Activated CD4-positive, alpha-beta T cell treated with anti-CD3 and anti-CD28 coated beads, Interleukin-2, Interleukin-4, amounts not matched to agents 100 ng/mL and 50 ng/mL, durations not matched to agents 16 hours and 8 hours (primary cell): Measurements from ENCODE around the gene PABPN1L.
A peak's percentile ranks its signal among the peaks of the same experiment; 100 is the strongest.

ENCODE experiments used
- DNase-seq: peaks from one replicate; pipeline ENCODE4 v3.0.0-alpha.2; 2020; ENCODE audit warnings: low spot score

The PABPN1L gene

GRCh38 chr16:88868974-88869672 is 2.7 kb upstream of the PABPN1L start:
- DNase-seq, result no peak

DNA sequence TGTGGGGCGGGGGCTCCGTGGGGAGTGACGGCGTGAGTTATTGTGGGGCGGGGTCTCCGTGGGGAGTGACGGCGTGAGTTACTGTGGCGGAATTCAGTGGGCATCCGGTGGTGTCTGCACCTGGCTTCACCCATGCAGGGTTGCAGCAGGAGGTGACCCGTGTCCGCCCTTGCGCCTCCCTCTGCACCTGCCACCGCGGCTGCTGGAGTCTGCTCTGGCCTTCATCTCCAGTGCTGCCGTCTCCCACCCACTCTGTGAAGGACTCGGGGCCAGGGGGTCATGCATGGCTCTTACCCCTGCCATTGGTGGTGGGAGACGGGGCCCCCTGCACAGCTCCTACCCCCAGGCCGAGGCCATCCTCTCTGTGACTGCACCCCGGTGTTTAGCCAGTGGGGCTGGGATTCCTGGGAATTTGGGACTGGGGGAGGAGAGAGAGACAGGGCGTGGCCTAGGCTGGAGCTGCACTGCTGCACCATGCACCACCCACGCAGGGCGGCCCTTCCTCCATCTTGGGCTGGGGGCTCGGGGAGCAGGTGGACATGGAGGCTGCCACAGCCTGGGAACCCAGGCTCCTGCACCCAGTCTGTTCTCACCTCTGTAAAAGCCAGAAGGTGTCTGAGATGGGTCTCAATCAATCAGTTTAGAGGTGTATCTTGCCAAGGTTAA is 1.3 kb upstream of the PABPN1L start:
- no peak for DNase-seq

- DNase-seq, result no peak
Observed at GRCh38 chr16:88865742-88866141, 718 bp downstream of the PABPN1L start.

- DNase-seq, result no peak
Observed at GRCh38 chr16:88865310-88865709, 1.1 kb downstream of the PABPN1L start.

DNA sequence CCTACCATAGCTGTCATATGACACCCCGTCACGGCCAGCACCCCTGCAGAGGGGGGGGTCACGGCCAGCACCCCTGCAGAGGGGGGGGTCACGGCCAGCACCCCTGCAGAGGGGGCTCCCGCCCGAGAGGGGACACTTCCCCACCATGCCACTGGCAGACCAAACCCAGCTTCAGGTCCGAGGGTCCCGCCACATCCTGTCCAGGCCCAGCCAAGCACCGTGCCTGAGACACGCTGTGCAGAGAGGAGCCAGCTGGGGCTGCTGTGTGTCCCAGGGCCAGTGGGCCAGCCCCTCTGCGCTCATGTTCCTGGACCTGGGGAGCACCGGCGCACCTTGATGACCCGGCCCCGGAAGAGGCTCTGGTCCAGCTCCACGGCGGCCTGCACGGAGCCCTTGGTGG is 1.9 kb downstream of the PABPN1L start:
- DNase-seq, result no peak

- no peak for DNase-seq
Observed at GRCh38 chr16:88864099-88864498, 2.4 kb downstream of the PABPN1L start.

- DNase-seq, result no peak
Observed at GRCh38 chr16:88863426-88863825, 3.0 kb downstream of the PABPN1L start.

GRCh38 chr16:88862968-88863367 is 3.5 kb downstream of the PABPN1L start:
- no peak for DNase-seq

DNA sequence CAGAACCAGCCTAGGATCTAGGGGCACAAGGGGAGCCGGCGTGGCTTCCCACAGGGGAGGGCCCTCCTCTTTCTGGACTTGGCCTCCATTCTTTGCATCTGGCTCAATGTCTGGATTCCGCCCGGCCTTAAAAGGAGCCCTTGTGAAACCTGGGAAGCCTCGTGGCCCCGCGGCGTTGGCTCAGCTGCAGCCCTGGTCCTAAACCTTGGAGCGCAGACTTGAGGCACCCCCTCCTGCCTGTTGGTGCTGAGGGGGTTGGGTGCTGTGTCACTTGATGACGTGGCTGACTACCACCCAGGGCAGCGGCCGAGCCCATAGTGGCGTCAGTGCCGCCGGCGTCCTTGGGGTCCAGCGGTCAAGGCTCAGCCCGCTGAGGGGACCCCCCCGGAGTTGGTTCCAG is 5.1 kb downstream of the PABPN1L start:
- no peak for DNase-seq

GRCh38 chr16:88859381-88860091 is 6.9 kb downstream of the PABPN1L start:
- DNase-seq, result no peak

DNA sequence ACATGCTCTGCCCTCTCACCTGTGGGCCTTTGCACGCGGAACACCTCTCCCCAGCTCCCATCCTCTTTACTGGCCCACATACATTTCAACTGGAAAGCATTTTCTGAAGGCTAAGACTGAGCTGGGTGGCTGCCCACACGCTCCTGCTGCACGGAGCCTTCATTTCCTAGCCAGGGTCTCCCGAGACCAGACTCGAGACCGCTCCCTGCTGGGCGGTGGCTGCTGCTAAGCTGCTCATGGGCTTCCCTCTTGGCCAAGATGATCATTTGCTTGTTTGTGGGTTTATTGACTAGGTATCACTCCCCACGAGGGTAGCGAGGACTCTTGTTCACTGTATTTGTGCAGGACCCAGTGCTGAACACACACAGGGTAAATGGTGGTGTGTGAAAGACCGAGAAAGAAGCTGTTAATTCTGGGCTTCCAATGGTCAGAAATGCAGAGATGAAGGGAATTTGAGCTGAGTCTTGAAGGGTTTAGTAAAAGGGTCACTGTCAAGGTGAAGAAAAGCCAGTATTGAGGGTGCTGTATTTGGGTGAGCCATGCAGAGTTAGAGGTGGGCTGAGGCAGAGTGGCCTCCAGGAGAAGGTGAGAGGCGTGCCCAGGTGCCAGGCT is 8.6 kb downstream of the PABPN1L start:
- DNase-seq, result peak; percentile 78

DNA sequence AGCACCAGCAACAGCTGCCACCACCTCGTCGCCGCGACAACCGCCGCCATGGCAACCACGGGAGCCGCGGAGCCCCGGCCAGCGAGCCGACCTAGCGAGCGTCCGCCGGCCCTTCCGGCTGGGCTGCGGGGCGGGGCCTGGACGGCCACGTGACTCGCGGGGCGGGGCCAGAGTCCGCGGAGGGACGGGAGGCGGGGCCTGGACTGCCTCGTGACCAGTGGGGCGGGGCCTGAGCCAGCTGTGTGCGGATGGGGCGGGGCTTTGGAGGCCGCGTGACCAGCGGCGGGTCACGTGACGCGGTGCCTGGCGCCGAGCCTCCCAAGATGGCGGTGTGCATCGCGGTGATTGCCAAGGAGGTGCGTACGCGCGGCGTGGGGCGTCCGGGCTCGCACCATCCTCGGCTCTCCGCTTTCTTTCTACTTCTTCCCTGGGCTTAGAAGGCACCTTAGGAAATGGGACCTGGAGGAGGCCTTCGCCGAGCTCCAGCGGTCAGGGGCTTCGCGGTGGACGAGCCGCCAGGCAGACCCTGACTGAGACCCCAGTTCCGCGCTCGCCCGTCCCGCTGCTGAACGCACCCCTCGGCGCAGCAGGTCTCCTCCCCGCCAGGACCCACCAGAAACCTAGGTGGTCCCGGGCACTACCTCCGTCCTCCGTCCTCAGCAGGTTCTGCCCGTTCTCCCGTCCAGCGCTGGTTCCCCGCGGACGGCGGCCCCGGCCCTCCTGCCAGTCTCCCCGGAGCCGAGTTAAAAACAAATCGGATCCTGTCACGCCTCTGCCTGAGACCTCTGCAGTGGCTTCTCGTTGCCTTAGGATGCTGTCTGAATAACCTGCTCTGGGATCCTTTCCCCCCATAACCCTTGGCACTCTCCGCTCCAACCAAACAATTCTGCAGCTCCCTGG is 9.4 kb downstream of the PABPN1L start, which contains the start of the genes GALNS and TRAPPC2L:
GALNS (minus strand) TSS at position 120 of the 900 bp plus-strand sequence; CDS start at position 50, 70 bp downstream.
TRAPPC2L (plus strand) TSS at position 300 of the 900 bp plus-strand sequence; CDS start at position 324, 24 bp downstream.
- peak; percentile 99 for DNase-seq

DNA sequence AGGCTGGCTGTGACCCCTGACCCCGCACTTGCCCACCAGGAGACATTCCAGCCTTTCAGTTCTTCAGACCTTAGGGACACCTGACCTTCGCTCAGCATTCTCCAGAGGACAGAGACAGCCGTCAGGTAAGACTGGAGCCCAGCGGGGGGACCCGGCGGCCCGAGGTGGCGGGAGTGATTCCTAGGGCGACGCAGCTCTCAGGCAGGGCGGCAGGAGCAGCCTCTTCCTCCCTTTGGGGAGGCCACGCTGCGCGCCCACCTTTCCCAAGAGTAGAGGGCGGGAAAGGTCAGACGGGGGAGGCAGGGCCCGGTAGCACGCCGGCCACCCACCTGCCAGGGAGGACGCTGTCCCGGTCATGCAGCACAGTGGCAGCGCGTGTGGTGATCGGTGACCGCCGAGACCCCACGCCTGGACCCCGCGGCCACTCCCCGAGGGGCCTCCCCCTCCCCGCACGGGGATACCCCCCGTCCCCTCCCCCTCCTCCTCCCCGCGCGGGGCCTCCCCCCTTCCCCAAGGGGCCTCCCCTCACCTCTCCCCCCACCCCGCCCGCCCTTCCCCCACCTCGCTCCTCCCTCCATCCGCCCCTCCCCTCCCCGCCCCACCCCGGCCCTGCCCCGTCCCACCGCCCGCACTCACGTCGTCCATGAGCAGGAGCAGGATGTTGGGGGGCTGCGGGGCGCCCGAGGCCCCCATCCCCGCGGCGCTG is 10.2 kb downstream of the PABPN1L start:
- no peak for DNase-seq

- DNase-seq, result no peak
Observed at GRCh38 chr16:88855736-88856121, 10.7 kb downstream of the PABPN1L start.

DNA sequence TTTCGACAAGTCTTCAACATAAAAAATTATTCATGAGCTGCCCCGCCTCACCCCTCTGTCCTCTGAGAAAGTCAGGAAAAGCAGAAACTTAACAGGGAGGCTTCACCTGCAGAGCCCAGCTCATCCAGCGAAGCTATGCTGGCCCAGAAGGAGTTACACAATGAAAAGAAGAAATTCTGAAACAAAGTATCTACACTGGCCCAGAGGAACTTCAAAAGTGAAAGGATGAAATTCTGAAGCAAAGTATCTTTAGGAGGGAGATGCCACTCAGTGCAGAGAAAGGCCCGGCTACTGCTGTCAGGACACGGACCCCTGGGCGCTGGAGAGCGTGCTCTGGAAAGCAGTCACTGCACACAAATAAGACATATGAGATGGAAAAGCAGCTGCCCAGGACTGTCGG is 11.3 kb downstream of the PABPN1L start:
- no peak for DNase-seq

DNA sequence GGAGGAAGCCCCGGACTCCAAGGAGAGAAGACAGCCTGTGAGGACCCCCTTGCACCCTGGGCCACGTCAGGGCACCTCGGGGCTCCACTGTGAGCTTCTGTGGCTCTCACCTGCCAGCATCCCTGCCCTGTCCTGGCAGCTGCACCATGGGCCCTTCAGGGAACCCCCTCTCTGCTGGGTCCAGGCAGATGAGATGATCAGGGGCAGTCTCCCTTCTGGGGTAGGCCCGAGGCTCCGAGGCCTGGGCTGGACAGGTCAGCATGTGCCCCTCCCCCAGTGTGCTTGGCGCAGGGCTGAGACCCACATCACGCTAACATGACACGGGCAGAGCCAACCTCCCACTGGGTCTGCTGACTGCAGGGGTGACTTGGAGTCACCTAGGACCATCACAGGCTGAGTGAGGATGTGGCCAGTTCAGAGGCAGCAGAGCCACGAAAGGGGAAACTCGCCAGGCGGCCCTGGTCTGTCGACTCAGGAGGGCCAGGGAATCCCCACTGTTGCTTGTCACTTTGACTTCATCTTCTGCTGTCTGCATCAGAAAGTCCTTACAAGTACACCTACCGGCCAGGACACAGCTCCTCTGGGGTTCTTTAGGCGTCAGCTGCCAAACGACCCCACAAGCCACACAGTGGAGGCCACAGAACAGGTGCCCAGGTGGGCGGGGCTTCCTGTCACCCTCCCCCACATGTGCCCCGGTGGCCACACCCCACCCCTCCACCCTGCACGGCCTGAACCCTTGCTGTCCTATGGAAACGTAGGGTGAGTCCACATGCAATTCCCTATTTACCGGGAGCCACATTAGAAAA is 12.0 kb downstream of the PABPN1L start:
- no peak for DNase-seq

- DNase-seq, result no peak
Observed at GRCh38 chr16:88853325-88853941, 13.0 kb downstream of the PABPN1L start.

DNA sequence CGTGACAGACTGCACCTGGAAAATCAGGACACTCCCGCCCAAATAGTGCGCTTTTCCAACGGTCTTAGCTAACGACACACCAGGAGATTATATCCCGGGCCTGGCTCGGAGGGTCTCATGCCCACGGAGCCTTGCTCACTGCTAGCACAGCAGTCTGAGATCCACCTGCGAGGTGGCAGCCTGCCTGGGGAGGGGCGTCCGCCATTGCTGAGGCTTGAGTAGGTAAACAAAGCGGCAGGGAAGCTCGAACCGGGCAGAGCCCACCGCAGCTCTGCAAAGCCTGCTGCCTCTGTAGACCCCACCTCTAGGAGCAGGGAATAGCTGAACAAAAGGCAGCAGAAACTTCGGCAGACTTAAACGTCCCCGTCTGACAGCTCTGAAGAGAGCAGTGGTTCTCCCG is 14.8 kb downstream of the PABPN1L start:
- DNase-seq, result no peak

- DNase-seq, result no peak
Observed at GRCh38 chr16:88850531-88851199, 15.8 kb downstream of the PABPN1L start.
